Naive thymus-derived CD4-positive, alpha-beta T cell (primary cell): Measurements from ENCODE around the gene MAP2K1. TPM values are rescaled to one million over a fixed set of nuclear protein-coding genes. Genes with fewer than 3 reads are reported as not detected.
"Not testable (repeated sequence)": the region's sequence is repeated elsewhere in the genome, so short reads cannot be mapped to it uniquely, and the experiment has no call there.

Experiments used
- ATAC-seq: fragments of 150-1000 bp; cut with Tn5 transposase; 2 replicates; pipeline ENCODE4 v1.10.0; 2021; ENCODE audit warnings: mild to moderate bottlenecking, moderate library complexity
- CTCF ChIA-PET: fragments of 350-600 bp; sonication (Branson Sonifier 250); formaldehyde crosslinking; loops from one replicate; lab custom pipeline; 2021; ENCODE audit warnings: antibody characterized with exemption; lab: Charles Lee
- POLR2A ChIA-PET: fragments of 350-600 bp; sonication (Branson Sonifier 250); formaldehyde crosslinking; loops from one replicate; lab custom pipeline; 2021; ENCODE audit warnings: antibody characterized with exemption, inconsistent platforms; lab: Charles Lee
- DNase-seq, 9 donors: peaks; one replicate each; pipeline versions ENCODE4 v3.0.0 to v3.0.0-alpha.2; 2020 to 2022; ENCODE audit warnings: mixed read lengths in 1 of 9
- H3K27ac ChIP-seq: one replicate; pipeline ENCODE4 v1.7.0; 2013; ENCODE audit warnings: mild to moderate bottlenecking, low read depth, low read length, moderate library complexity
- H3K27me3 ChIP-seq, 2 donors: one replicate each; pipeline ENCODE4 v1.7.0; 2013; ENCODE audit warnings: low read length in 2 of 2, mild to moderate bottlenecking in 2 of 2, moderate library complexity in 2 of 2; ENCODE audit not compliant: control insufficient read depth in 2 of 2, insufficient read depth in 2 of 2
- H3K36me3 ChIP-seq, 3 experiments: 1 replicate in 2 of 3; 2 replicates in 1 of 3; pipeline ENCODE4 v1.7.0; 2013; ENCODE audit warnings: low read length in 3 of 3, mild to moderate bottlenecking in 3 of 3, moderate library complexity in 1 of 3; ENCODE audit not compliant: insufficient read depth in 3 of 3, control insufficient read depth in 2 of 3
- H3K4me1 ChIP-seq, 2 donors: one replicate each; pipeline ENCODE4 v1.7.0; 2013; ENCODE audit warnings: low read length in 2 of 2, mild to moderate bottlenecking in 2 of 2, moderate library complexity in 1 of 2; ENCODE audit not compliant: control insufficient read depth in 2 of 2, insufficient read depth in 2 of 2
- H3K4me3 ChIP-seq: 2 replicates; pipeline ENCODE4 v1.7.0; 2013; ENCODE audit warnings: mild to moderate bottlenecking, low read length
- H3K9me3 ChIP-seq, 3 experiments: 1 replicate in 2 of 3; 2 replicates in 1 of 3; pipeline ENCODE4 v1.7.0; 2013; ENCODE audit warnings: low read length in 3 of 3; ENCODE audit not compliant: control insufficient read depth in 2 of 3
- H3K27ac Mint-ChIP-seq, 9 donors: one replicate each; pipeline ENCODE4 v1.8.0; 2020 to 2022; ENCODE audit warnings: mixed read lengths in 9 of 9, mild to moderate bottlenecking in 8 of 9, moderate library complexity in 5 of 9, inconsistent platforms in 2 of 9
- H3K27me3 Mint-ChIP-seq, 5 donors: one replicate each; pipeline ENCODE4 v1.8.0; 2021 to 2022; ENCODE audit warnings: mixed read lengths in 5 of 5, mild to moderate bottlenecking in 1 of 5
- H3K36me3 Mint-ChIP-seq, 5 donors: one replicate each; pipeline ENCODE4 v1.8.0; 2020 to 2022; ENCODE audit warnings: mixed read lengths in 5 of 5, mild to moderate bottlenecking in 3 of 5, inconsistent platforms in 1 of 5
- H3K4me1 Mint-ChIP-seq, 7 donors: one replicate each; pipeline ENCODE4 v1.8.0; 2020 to 2022; ENCODE audit warnings: mixed read lengths in 7 of 7, mild to moderate bottlenecking in 3 of 7, inconsistent platforms in 1 of 7
- H3K4me3 Mint-ChIP-seq, 10 donors: one replicate each; pipeline ENCODE4 v1.8.0; 2020 to 2022; ENCODE audit warnings: mild to moderate bottlenecking in 10 of 10, mixed read lengths in 10 of 10, moderate library complexity in 6 of 10, inconsistent platforms in 2 of 10
- H3K9me3 Mint-ChIP-seq, 11 donors: one replicate each; pipeline ENCODE4 v1.8.0; 2020 to 2022; ENCODE audit warnings: mixed read lengths in 11 of 11, mild to moderate bottlenecking in 4 of 11, inconsistent platforms in 1 of 11, moderate library complexity in 1 of 11
- intact Hi-C, 2 donors: fragments of 100-400 bp; cut with micrococcal nuclease; formaldehyde crosslinking; loops; one replicate each; pipeline ENCODE4 v1.15.1; 2023
- polyA plus RNA-seq, 2 donors: library from polyadenylated mRNA; unstranded; fragments of 300-500 nt; fragmentation: Illumina TruSeq; gene quantifications; one replicate each; pipeline ENCODE4 v1.2.3, GENCODE V29; 2021
- total RNA-seq, 6 experiments: library from RNA in 5 of 6; stranded (reverse) in 5 of 6; gene quantifications; 1 replicate in 5 of 6; 2 replicates in 1 of 6; pipeline ENCODE4 v1.2.3 and lab custom pipeline; 2021 to 2026

The MAP2K1 gene
- total and polyA plus RNA-seq, 7 experiments from 2014 or later, result 37.2 to 97.2 (median 46.9) TPM

DNA sequence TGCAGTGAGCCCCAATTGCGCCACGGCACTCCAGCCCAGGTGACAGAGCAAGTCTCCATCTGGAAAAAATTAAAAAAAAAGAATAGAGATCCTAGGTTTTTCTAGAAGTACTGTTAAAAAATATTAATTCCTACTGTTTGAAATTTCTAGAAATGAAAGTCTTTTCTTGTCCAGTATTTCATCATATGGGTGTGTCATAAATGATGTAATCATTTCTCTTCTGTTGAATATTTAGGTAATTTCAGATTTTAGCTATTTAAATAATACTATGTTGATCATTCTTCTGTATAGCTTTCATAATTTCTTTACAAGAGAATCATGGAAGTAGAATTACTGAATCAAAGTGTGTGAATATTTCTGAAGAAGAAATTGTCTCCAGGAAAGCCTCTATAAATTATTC, 5.3 kb upstream of the MAP2K1 start:
- H3K36me3 Mint-ChIP-seq, H3K9me3 ChIP-seq, DNase-seq, H3K27me3 ChIP-seq, CTCF ChIA-PET, H3K27ac ChIP-seq, intact Hi-C loops, H3K4me3 Mint-ChIP-seq, ATAC-seq, H3K27ac Mint-ChIP-seq, H3K36me3 ChIP-seq, H3K4me3 ChIP-seq, H3K9me3 Mint-ChIP-seq, H3K27me3 Mint-ChIP-seq: not testable (repeated sequence)
- peaks cover 0 to 10% of the 10 kb centered on the region in 2 donors for H3K4me1 ChIP-seq
- POLR2A ChIA-PET, result interaction anchor here (0.9 kb wide), 1 partner anchor 120 kb away, joined by 3 read pairs; no protein-coding TSS in a partner anchor
- H3K4me1 Mint-ChIP-seq, result peaks cover 7 to 20% (median 15%) of the 10 kb centered on the region in 7 donors

DNA sequence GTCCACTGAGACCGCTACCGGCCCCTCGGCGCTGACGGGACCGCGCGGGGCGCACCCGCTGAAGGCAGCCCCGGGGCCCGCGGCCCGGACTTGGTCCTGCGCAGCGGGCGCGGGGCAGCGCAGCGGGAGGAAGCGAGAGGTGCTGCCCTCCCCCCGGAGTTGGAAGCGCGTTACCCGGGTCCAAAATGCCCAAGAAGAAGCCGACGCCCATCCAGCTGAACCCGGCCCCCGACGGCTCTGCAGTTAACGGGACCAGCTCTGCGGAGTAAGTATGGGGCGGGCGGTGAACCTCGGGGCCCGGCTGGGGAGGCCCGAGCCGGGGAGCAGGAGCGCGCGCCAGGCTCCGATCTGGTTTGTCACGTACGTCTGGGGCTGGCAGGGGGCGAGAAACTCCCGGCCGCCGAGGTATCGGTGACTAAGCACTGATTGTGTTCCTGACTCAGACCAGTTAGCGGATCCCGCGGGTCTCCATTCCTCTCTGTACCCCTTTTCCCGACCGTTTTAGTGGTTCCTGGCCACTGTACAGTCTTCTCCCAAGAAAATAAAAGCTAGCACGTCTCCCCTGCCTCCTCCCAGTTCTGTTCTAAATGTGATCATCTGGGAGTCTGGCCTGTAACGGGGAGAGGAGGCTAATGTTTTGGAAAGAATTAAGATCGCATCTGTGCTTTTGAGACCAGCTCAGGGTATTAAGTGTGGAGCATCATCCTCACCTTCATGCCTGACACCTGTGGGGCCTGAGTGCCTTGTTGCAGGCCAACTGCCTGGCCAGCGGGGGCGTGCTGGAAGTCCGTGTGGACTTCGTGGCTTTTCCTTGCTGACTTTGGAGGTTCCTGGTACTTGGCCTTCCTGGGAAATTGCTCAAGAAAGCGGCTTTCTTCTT, 691 bp downstream of the MAP2K1 start:
- Mint-ChIP-seq H3K9me3 (peaks cover 0 to 1% (median 0%) of the 10 kb centered on the region in 11 donors), H3K4me3 (peak overlapping the region; percentile 87 to 100 (median 96)), H3K4me1 (peaks cover 50 to 70% (median 62%) of the 10 kb centered on the region in 7 donors), H3K36me3 (peaks cover 0 to 27% (median 4%) of the 10 kb centered on the region in 5 donors), H3K27ac (peak overlapping the region; percentile 88 to 98 (median 92)), H3K27me3 (no peaks in the 10 kb centered on the region)
- ATAC-seq, result peak; percentile 26
- peak in 7 of 9 donors; percentile 38 to 78 (median 54) for DNase-seq
- Histone ChIP-seq H3K27me3 (no peaks in the 10 kb centered on the region), H3K4me3 (peak overlapping the region; percentile 81), H3K4me1 (peaks cover 38 to 48% of the 10 kb centered on the region in 2 donors), H3K9me3 (no peaks in the 10 kb centered on the region), H3K36me3 (peaks cover 0 to 3% (median 0%) of the 10 kb centered on the region in 3 experiments), H3K27ac (peak overlapping the region; percentile 85)
- CTCF ChIA-PET, result interaction anchor here (0.9 to 5.7 kb wide), 5 partner anchors 15 to 111 kb away, joined by 3 to 62 read pairs (median 6); partner anchors contain the start of gene SNAPC5
- POLR2A ChIA-PET, result interaction anchor here (0.6 to 6.0 kb wide), 13 partner anchors 14 to 118 kb away, joined by 3 to 71 read pairs (median 3); partner anchors contain the start of genes RPL4, SNAPC5 and ZWILCH
- intact Hi-C loops, result loop anchor here (1.0 to 5.0 kb wide), 8 partner anchors 14 to 1667 kb away; partner anchors contain the start of genes AAGAB (in 1 of the 2), DIS3L (in 1 of the 2), IQCH (in 1 of the 2) and PIAS1 (in 1 of the 2)

GRCh38 chr15:66388043-66388363, 1.3 kb downstream of the MAP2K1 start:
- no peaks in the 10 kb centered on the region for H3K27me3 Mint-ChIP-seq
- peak overlapping the region; percentile 87 to 100 (median 94) for H3K4me3 Mint-ChIP-seq
- H3K27ac Mint-ChIP-seq, result peak overlapping the region; percentile 88 to 98 (median 91)
- Histone ChIP-seq H3K4me1 (peaks cover 43 to 52% of the 10 kb centered on the region in 2 donors), H3K4me3 (peak overlapping the region; percentile 81), H3K36me3 (peaks cover 0 to 3% (median 0%) of the 10 kb centered on the region in 3 experiments), H3K9me3 (no peaks in the 10 kb centered on the region), H3K27me3 (no peaks in the 10 kb centered on the region), H3K27ac (peak overlapping the region; percentile 85)
- no peak for ATAC-seq
- DNase-seq, result no peak
- peaks cover 0 to 29% (median 4%) of the 10 kb centered on the region in 5 donors for H3K36me3 Mint-ChIP-seq
- peaks cover 55 to 75% (median 65%) of the 10 kb centered on the region in 7 donors for H3K4me1 Mint-ChIP-seq
- peaks cover 0 to 1% (median 0%) of the 10 kb centered on the region in 11 donors for H3K9me3 Mint-ChIP-seq
- CTCF ChIA-PET, result interaction anchor here (0.6 to 5.7 kb wide), 5 partner anchors 14 to 111 kb away, joined by 3 to 62 read pairs (median 4); partner anchors contain the start of gene SNAPC5
- POLR2A ChIA-PET, result interaction anchor here (0.9 to 6.0 kb wide), 10 partner anchors 13 to 117 kb away, joined by 3 to 71 read pairs (median 4); partner anchors contain the start of genes RPL4, SNAPC5 and ZWILCH
- intact Hi-C loops, result loop anchor here in 1 of 2 donors (5.0 kb wide), 3 partner anchors 34 to 864 kb away; partner anchors contain the start of genes AAGAB and IQCH

DNA sequence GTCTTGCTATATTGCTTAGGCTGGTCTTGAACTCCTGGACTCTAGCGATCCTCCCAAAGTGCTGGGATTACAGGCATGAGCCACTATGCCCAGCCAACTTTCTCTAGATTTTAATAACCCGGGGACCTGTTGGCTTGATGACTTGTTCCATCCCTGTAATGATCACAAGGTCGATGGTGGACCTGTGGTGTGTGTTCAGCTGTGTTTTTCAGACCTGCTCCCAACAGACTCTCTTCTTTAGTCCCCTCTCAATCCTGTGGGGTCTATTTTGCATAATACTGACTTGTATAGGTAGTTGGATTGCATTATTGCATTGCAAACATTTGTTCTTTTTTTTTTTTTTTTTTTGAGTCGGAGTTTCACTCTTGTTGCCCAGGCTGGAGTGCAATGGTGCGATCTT, 1.9 kb downstream of the MAP2K1 start:
- H3K4me3 ChIP-seq, result no peak overlapping the region
- ChIA-PET CTCF (interaction anchor here (0.6 to 5.7 kb wide), 5 partner anchors 14 to 110 kb away, joined by 3 to 62 read pairs (median 4); partner anchors contain the start of gene SNAPC5), POLR2A (interaction anchor here (0.9 to 6.0 kb wide), 6 partner anchors 13 to 116 kb away, joined by 3 to 71 read pairs (median 8); partner anchors contain the start of genes RPL4, SNAPC5 and ZWILCH)
- peaks cover 47 to 58% of the 10 kb centered on the region in 2 donors for H3K4me1 ChIP-seq
- Mint-ChIP-seq H3K27ac (peak overlapping the region in 8 of 9 donors; percentile 1 to 91 (median 86)), H3K4me1 (peaks cover 60 to 78% (median 68%) of the 10 kb centered on the region in 7 donors), H3K27me3 (no peaks in the 10 kb centered on the region), H3K36me3 (peaks cover 0 to 31% (median 5%) of the 10 kb centered on the region in 5 donors), H3K9me3 (peaks cover 0 to 1% (median 0%) of the 10 kb centered on the region in 11 donors), H3K4me3 (peak overlapping the region; percentile 87 to 100 (median 94))
- DNase-seq, result no peak
- peaks cover 0 to 3% (median 0%) of the 10 kb centered on the region in 3 experiments for H3K36me3 ChIP-seq
- no peaks in the 10 kb centered on the region for H3K9me3 ChIP-seq
- ATAC-seq, result no peak
- no peaks in the 10 kb centered on the region for H3K27me3 ChIP-seq
- intact Hi-C loops, result loop anchor here in 1 of 2 donors (5.0 kb wide), 3 partner anchors 34 to 864 kb away; partner anchors contain the start of genes AAGAB and IQCH
- H3K27ac ChIP-seq, result peak overlapping the region; percentile 85

- H3K4me3 ChIP-seq, result peak overlapping the region; percentile 38
- Mint-ChIP-seq H3K4me1 (peaks cover 65 to 85% (median 74%) of the 10 kb centered on the region in 7 donors), H3K4me3 (peak overlapping the region; percentile 87 to 100 (median 94)), H3K36me3 (peaks cover 0 to 38% (median 8%) of the 10 kb centered on the region in 5 donors), H3K27ac (peak overlapping the region; percentile 36 to 92 (median 85)), H3K27me3 (no peaks in the 10 kb centered on the region), H3K9me3 (peaks cover 0 to 1% (median 0%) of the 10 kb centered on the region in 11 donors)
- no peaks in the 10 kb centered on the region for H3K9me3 ChIP-seq
- H3K27me3 ChIP-seq, result no peaks in the 10 kb centered on the region
- peak overlapping the region; percentile 46 for H3K27ac ChIP-seq
- H3K36me3 ChIP-seq, result peaks cover 0 to 3% (median 0%) of the 10 kb centered on the region in 3 experiments
- DNase-seq (no peak), ATAC-seq (no peak)
- H3K4me1 ChIP-seq, result peaks cover 51 to 65% of the 10 kb centered on the region in 2 donors
- intact Hi-C loops, result loop anchor here in 1 of 2 donors (5.0 kb wide), 3 partner anchors 33 to 863 kb away; partner anchors contain the start of genes AAGAB and IQCH
- ChIA-PET CTCF (interaction anchor here (0.6 to 1.6 kb wide), 4 partner anchors 10 to 1281 kb away, joined by 3 read pairs; no protein-coding TSS in a partner anchor), POLR2A (interaction anchor here (6.0 kb wide), 1 partner anchor 109 kb away, joined by 71 read pairs; the partner anchor contains the start of gene SNAPC5)
These were observed 2.6 kb downstream of the MAP2K1 start for GRCh38 chr15:66389098-66389858.
